KMS-11 (cell line): ENCODE results near the gene MAP2K5.

ENCODE experiments used
- H2AFZ ChIP-seq: fragments of 200-600 bp; sonication (generic); 2 replicates; pipeline ENCODE4 v1.6.1; 2016; ENCODE audit warnings: antibody characterized with exemption, mixed run types, low read depth
- H3K27ac ChIP-seq: fragments of 200-600 bp; sonication (generic); 2 replicates; pipeline ENCODE4 v1.6.1; 2016; ENCODE audit warnings: mild to moderate bottlenecking, mixed run types
- H3K27me3 ChIP-seq: fragments of 200-600 bp; sonication (generic); 2 replicates; pipeline ENCODE4 v1.6.1; 2017; ENCODE audit warnings: mild to moderate bottlenecking, low read depth, mixed run types, moderate library complexity; ENCODE audit not compliant: insufficient read depth
- H3K36me3 ChIP-seq: fragments of 200-600 bp; sonication (generic); 2 replicates; pipeline ENCODE4 v1.6.1; 2017; ENCODE audit warnings: mild to moderate bottlenecking, mixed run types; ENCODE audit not compliant: insufficient read depth
- H3K4me1 ChIP-seq: fragments of 200-600 bp; sonication (generic); 2 replicates; pipeline ENCODE4 v1.6.1; 2016; ENCODE audit warnings: mild to moderate bottlenecking, low read depth, mixed run types; ENCODE audit not compliant: poor library complexity, severe bottlenecking
- H3K4me2 ChIP-seq: fragments of 200-600 bp; sonication (generic); 2 replicates; pipeline ENCODE4 v1.7.0; 2016; ENCODE audit warnings: mild to moderate bottlenecking, mixed run types
- H3K4me3 ChIP-seq: fragments of 200-600 bp; sonication (generic); IDR thresholded peaks from 2 replicates; pipeline ENCODE4 v1.6.1; 2017; ENCODE audit warnings: low read depth, low read length, mixed read lengths; ENCODE audit not compliant: insufficient read depth
- H3K79me2 ChIP-seq: fragments of 200-600 bp; sonication (generic); 2 replicates; pipeline ENCODE4 v1.6.1; 2016; ENCODE audit warnings: low read depth, mixed run types; ENCODE audit not compliant: insufficient read depth
- H3K9ac ChIP-seq: fragments of 200-600 bp; sonication (generic); 2 replicates; pipeline ENCODE4 v1.6.1; 2016; ENCODE audit warnings: mild to moderate bottlenecking, mixed run types
- H4K20me1 ChIP-seq: fragments of 200-600 bp; sonication (generic); 2 replicates; pipeline ENCODE4 v1.6.1; 2016; ENCODE audit warnings: mild to moderate bottlenecking, mixed run types; ENCODE audit not compliant: insufficient read depth
- TF ChIP-seq, protein P1 (sequence below): fragments of 200-600 bp; sonication (generic); conservative IDR thresholded peaks from 2 replicates; pipeline ENCODE4 v1.6.1; 2017; ENCODE audit warnings: low read depth, mild to moderate bottlenecking, antibody characterized with exemption, low read length, moderate library complexity, mixed read lengths

The MAP2K5 gene

DNA sequence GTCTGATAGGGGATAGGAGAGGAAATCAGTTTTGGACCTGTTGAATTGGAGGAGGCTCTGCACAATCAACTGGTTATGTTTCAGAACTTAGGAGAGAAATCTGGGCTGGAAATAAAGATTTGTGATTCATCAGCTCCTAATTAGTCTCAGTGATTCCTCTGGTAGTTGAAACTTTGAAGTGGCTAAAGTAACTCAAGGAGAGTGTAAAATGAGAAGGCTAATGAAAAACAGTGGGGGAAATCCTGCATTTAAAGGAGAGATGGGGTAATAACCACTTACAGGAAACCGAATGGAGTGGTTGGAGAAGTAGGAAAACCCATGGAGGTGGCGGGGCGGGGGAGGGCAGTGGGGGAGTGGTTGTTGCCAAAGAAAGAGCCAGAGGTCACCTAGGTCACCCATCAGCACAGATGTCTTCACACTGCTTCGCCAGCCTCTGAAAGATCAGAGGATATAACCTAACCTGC, 32.6 kb downstream of the MAP2K5 start:
- Histone ChIP-seq H2AFZ (no peak overlapping the region), H3K27ac (no peak overlapping the region), H4K20me1 (no peaks in the 10 kb centered on the region), H3K79me2 (no peaks in the 10 kb centered on the region), H3K36me3 (no peaks in the 10 kb centered on the region), H3K4me1 (peaks cover 6% of the 10 kb centered on the region), H3K4me2 (no peak overlapping the region), H3K4me3 (no peak overlapping the region), H3K27me3 (no peaks in the 10 kb centered on the region), H3K9ac (no peak overlapping the region)
- TF ChIP-seq, protein P1, sequence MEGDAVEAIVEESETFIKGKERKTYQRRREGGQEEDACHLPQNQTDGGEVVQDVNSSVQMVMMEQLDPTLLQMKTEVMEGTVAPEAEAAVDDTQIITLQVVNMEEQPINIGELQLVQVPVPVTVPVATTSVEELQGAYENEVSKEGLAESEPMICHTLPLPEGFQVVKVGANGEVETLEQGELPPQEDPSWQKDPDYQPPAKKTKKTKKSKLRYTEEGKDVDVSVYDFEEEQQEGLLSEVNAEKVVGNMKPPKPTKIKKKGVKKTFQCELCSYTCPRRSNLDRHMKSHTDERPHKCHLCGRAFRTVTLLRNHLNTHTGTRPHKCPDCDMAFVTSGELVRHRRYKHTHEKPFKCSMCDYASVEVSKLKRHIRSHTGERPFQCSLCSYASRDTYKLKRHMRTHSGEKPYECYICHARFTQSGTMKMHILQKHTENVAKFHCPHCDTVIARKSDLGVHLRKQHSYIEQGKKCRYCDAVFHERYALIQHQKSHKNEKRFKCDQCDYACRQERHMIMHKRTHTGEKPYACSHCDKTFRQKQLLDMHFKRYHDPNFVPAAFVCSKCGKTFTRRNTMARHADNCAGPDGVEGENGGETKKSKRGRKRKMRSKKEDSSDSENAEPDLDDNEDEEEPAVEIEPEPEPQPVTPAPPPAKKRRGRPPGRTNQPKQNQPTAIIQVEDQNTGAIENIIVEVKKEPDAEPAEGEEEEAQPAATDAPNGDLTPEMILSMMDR = no peak

DNA sequence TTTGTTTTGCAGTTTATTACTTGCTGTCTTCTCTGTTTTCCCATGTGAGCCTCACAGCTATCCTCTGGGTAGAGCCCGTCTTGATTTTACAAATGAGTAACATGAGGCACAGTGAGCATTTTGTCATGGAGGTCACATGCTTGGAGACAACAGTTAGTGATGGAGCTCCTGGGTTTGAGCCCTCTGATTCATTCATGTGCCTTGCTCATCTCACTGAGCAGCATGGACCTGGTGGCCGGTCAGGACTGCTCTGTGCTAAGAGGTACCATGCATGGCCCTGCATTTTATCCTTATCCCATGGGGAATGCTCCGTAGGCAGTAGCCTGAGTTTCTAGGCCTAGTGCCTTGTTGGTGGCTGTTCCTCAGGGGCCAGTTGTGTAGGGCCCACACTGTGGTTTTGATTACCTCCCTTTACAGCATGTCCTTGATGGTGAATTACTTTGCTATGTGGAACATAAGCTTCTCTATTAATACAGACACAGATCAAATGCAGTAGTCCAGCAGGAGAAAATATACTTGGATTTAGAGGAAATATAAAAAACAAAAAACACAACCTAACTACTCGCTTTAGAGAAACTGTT, 35.6 kb downstream of the MAP2K5 start:
- Histone ChIP-seq H4K20me1 (no peaks in the 10 kb centered on the region), H3K4me2 (no peak overlapping the region), H3K9ac (no peak overlapping the region), H2AFZ (no peak overlapping the region), H3K79me2 (no peaks in the 10 kb centered on the region), H3K4me1 (peaks cover 3% of the 10 kb centered on the region), H3K27ac (no peak overlapping the region), H3K4me3 (no peak overlapping the region), H3K36me3 (no peaks in the 10 kb centered on the region), H3K27me3 (no peaks in the 10 kb centered on the region)
- TF ChIP-seq, protein P1 = no peak

DNA sequence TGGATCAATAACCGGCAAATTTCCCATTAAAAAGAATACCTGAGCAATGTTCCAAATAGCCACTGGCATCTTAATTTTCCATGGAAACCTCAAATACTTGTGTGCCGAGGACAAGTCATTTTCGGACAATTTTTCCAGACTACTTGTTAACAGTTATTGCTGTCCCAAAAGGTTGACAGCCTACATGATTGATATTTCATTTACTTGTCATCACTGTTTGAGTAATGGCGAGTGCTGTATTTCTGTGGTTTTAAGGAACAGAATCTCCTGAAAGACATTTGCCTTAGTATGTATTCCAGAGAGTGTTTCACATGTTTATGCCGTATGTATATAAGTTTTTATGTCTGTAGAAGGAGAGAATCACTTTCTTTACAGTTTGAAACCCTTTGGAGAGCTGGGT, 36.7 kb downstream of the MAP2K5 start:
- Histone ChIP-seq H4K20me1 (no peaks in the 10 kb centered on the region), H3K27me3 (no peaks in the 10 kb centered on the region), H3K4me2 (no peak overlapping the region), H2AFZ (no peak overlapping the region), H3K4me1 (peaks cover 3% of the 10 kb centered on the region), H3K79me2 (no peaks in the 10 kb centered on the region), H3K9ac (no peak overlapping the region), H3K4me3 (no peak overlapping the region), H3K36me3 (no peaks in the 10 kb centered on the region), H3K27ac (no peak overlapping the region)
- TF ChIP-seq, protein P1 = no peak

DNA sequence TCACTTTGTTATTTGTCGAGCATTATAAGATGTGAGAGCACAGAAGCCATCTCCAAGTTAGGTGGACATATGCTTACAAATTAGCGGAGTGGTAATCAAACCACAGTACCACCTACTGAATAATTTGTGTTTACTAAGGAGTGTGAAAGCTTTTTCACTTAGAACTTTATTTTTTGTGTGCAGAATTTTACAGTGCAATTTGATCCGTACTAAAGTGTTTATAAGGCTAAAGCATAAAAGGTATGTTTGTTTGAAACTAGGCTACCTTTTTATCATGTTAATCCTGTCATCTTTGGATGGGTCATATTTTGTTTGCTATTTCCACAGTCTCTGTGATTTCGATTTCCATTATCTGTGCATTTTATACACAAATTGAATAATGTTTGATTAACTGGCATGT, 37.5 kb downstream of the MAP2K5 start:
- Histone ChIP-seq H3K79me2 (no peaks in the 10 kb centered on the region), H4K20me1 (no peaks in the 10 kb centered on the region)

More for the DNA sequence above, 37.5 kb downstream of the MAP2K5 start:
- Histone ChIP-seq H3K4me3 (no peak overlapping the region), H3K9ac (no peak overlapping the region), H3K27me3 (no peaks in the 10 kb centered on the region), H2AFZ (no peak overlapping the region), H3K27ac (no peak overlapping the region), H3K4me1 (peaks cover 3% of the 10 kb centered on the region), H3K4me2 (no peak overlapping the region), H3K36me3 (no peaks in the 10 kb centered on the region)
- TF ChIP-seq, protein P1 = no peak
